Measurements from ENCODE around the gene LAMA5.

LAMA5 gene

DNA sequence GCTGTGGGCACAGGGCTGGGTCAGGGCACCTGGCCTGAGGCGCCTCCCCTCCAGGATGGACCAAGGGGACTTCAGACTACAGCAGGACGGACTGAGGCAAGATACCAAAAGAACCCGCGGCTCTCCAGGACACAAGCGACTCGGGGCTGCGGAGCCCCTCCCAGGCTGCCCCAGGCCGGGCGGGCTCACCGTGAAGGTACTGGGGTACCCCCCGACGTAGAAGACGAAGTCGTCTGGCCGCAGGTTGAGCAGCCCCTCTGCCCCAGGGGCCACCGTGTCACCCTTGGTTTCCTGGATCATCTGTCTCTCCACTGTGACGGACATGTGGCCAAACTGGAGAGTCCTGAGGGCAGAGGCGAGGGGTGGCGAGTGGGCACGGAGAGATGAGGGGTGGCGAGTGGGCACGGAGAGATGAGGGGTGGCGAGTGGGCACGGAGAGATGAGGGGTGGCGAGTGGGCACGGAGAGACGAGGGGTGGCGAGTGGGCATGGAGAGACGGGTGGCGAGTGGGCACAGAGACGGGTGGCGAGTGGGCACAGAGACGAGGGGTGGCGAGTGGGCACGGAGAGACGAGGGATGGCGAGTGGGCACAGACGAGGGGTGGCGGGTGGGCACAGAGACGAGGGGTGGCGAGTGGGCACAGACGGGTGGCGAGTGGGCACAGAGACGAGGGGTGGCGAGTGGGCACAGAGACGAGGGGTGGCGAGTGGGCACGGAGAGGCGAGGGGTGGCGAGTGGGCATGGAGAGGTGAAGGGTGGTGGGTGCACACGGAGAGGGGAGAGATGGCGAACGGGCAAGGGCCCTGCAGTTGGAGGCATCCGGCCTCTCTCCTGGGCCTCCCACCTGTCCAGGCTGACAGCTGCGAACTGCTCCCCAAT, 53.4 kb downstream of the LAMA5 start:
- no peak for DNase-seq (ENCODE audit: low spot score)

- no peak for DNase-seq (ENCODE audit: low spot score)
Measured at GRCh38 chr20:62313021-62313420, 54.1 kb downstream of the LAMA5 start.

- no peak for DNase-seq (ENCODE audit: low spot score)
Measured at GRCh38 chr20:62312662-62312977, 54.5 kb downstream of the LAMA5 start.

DNA sequence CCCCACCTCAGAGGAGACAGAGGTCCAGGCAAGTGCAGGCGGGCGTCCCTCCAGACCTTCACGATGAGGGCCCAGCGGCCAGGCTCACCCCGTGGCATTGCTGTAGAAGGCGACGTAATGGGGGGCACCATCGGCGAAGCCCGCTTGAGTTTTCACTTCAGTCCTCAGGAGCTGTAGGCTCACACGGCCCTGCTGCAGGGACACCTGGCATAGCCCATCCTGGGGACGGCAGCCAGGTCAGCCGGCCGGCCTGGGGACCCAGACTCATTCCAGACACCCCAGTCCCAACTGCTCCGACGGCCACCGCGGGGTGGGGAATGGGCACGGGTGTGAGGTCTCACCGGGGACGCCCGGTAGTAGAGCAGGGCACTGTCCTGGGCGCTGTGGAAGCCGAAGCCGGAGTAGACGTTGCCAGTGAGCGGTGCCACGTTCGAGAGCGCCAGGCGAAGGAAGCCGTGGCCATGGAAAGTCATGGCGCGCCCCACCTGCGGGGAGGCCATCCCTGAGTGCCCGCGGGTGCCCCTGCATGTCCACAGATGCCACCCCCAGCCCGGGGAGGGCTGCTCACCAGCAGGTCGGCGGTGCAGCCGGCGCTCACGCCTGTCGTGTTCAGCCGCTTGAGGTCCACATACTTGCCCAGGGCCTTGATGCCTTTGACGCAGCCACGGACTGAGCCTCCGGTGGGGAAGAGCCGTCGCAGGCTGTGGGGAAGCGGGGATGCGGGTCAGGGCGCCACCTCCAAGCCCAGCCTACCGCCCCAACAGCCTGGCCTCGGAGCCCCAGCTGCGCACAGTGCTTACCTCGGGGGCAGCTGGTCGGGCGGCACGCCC, 55.1 kb downstream of the LAMA5 start:
- DNase-seq (ENCODE audit: low spot score): no peak

GRCh38 chr20:62311150-62311549, 56.0 kb downstream of the LAMA5 start:
- DNase-seq (ENCODE audit: low spot score): no peak

DNA sequence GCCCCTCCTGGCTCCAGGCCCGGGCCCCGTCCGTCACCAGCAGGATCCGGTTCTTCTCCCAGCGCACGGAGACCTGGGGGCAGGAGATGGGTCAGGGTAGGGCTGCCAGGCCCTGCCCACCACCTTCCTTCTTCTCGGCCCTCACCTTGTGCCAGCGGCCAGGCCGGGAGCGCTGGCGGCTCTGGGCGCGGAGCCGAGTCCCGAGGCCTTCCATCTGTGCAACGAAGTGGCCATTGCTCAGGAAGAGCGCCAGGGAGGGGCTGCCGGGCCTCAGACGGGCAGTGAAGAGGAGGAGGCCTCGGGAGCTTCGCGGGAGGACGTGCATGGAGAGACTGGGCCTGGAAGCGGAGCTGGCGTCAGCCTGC, 56.4 kb downstream of the LAMA5 start:
- no peak for DNase-seq (ENCODE audit: low spot score)

- DNase-seq (ENCODE audit: low spot score): no peak
Measured at GRCh38 chr20:62309947-62310756, 57.0 kb downstream of the LAMA5 start.

- no peak for DNase-seq (ENCODE audit: low spot score)
Measured at GRCh38 chr20:62309198-62309944, 57.7 kb downstream of the LAMA5 start.

DNA sequence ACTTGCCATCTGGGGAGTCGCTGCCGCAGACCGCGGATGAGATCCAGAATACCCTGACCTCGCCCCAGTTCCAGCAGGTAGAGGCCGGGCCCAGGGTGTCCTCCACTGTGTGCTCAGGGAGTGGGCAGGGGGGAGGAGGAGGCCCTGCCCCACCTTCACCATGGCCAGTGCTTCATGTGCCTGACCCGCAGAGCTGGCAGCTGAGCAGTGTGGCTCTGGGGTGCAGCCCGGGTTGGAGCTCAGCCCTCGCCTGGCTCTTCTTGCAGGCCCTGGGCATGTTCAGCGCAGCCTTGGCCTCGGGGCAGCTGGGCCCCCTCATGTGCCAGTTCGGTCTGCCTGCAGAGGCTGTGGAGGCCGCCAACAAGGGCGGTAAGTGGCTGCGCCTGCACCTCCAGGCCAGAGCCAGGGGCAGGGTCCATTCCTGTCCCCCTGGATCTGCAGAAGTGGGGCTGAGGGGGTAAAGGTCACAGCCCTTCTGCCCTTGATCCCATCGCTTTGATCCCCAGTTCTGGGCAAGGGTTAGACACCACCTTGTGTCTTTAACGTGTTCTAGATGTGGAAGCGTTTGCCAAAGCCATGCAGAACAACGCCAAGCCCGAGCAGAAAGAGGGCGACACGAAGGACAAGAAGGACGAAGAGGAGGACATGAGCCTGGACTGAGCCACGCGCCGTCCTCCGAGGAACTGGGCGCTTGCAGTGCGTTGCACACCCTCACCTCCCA, 58.9 kb downstream of the LAMA5 start:
- no peak for DNase-seq (ENCODE audit: low spot score)

GRCh38 chr20:62307226-62308101, 59.6 kb downstream of the LAMA5 start:
- DNase-seq (ENCODE audit: low spot score): no peak

GRCh38 chr20:62306414-62307187, 60.5 kb downstream of the LAMA5 start:
- no peak for DNase-seq (ENCODE audit: low spot score)

DNA sequence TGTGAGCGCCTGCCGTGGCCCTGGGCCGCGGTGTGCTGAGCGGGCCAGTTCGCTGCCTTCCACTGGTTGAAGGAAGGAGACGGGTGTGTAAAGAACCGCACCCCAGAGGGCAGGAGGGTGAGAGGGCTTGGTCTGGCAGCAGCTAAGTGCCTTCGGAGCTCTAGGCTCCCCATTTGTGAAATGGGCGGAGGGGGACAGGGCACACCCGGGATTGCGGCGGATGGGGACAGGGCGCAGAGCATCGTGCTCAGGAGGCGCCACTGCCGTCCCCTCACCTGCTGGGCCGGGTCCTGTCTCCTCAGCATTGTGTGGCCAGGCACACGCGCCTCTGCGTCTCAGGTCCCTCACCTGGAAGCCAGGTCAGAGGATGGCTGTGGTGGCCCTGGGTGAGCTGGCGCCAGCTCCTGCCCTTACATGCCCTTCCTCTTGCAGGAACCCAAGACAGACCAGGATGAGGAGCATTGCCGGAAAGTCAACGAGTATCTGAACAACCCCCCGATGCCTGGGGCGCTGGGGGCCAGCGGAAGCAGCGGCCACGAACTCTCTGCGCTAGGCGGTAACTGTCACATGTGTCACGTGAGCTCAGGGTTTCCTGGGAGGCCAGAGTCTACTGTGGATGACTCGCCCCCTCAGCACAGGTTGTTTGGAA, 61.2 kb downstream of the LAMA5 start:
- no peak for DNase-seq (ENCODE audit: low spot score)

DNA sequence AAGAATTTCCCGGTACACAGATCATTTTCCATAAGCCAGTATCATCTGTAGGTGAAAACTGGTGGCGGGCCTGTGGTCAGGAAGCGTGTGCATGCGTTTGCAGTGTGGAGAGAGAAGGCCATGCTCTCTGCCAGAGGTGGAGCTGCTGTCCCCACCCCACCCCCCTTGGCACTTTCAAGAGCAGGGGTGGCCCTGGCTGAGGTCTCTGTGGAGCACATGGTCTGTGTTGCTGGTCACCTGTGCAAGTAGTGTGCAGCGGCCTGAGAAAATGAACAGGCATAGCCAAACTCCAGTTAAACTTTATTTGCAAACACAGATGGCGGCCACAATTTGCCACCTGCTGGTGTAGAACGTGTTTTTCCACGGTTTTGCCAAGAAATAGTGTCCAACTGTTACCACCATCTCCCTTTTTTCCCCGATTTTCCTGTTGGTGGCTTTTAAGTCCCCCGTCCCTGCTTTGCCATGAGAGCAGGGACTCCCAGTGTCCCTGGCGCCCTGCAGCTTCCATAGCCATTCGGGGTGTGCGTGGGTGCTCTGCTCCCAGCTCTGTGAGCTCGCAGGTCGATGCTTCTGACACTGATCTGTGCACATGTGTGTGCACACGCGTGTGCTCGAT, 61.9 kb downstream of the LAMA5 start:
- no peak for DNase-seq (ENCODE audit: low spot score)

- DNase-seq (ENCODE audit: low spot score): no peak
Measured at GRCh38 chr20:62304331-62305148, 62.6 kb downstream of the LAMA5 start.

GRCh38 chr20:62303340-62304226, 63.5 kb downstream of the LAMA5 start:
- DNase-seq (ENCODE audit: low spot score): no peak

GRCh38 chr20:62303062-62303339, 64.1 kb downstream of the LAMA5 start:
- no peak for DNase-seq (ENCODE audit: low spot score)

Measured in left forelimb (tissue), 1 donor.